Vagina (tissue), 2 donors: ENCODE data around the gene MUS81.
A peak's percentile ranks its signal among the peaks of the same experiment; 100 is the strongest.

Experiments
- CTCF ChIP-seq, 3 experiments: fragments of 450-650 bp in 2 of 3; fragments of 200-600 bp in 1 of 3; sonication (generic) in 1 of 3; IDR thresholded peaks; one replicate each; pipeline ENCODE4 v1.5.1; 2017 to 2019; ENCODE audit warnings: antibody characterized with exemption in 3 of 3, mild to moderate bottlenecking in 2 of 3, moderate library complexity in 2 of 3
- POLR2A ChIP-seq, 2 donors: fragments of 450-650 bp; IDR thresholded peaks; one replicate each; pipeline ENCODE4 v1.6.1; 2017; ENCODE audit warnings: antibody characterized with exemption in 2 of 2, mild to moderate bottlenecking in 2 of 2, moderate library complexity in 2 of 2
- POLR2AphosphoS5 ChIP-seq, 2 donors: sonication (generic); formaldehyde crosslinking; IDR thresholded peaks; one replicate each; pipeline ENCODE4 v1.9.0; 2017; ENCODE audit warnings: antibody characterized with exemption in 2 of 2, mild to moderate bottlenecking in 2 of 2, low read depth in 1 of 2; ENCODE audit not compliant: insufficient read depth in 1 of 2

- TF ChIP-seq CTCF (IDR thresholded peaks at IDR 0.05) (no peak), POLR2A (IDR thresholded peaks at IDR 0.05) (no peak), POLR2AphosphoS5 (IDR thresholded peaks at IDR 0.05; ENCODE audit: insufficient read depth in 1 of 2, low read depth in 1 of 2) (peak; percentile 70 to 80)
Measured at GRCh38 chr11:65833297-65834030, 26.8 kb upstream of the MUS81 start, which contains the start of gene SNX32.
